GM10266 (cell line): ENCODE measurements around the gene KRT73.

Experiments
- DNase-seq: peaks from one replicate; pipeline ENCODE4 v3.0.0; 2012; ENCODE audit errors: extremely low spot score
- TF ChIP-seq, protein P1 (sequence below): IDR thresholded peaks from 2 replicates; pipeline ENCODE4 v1.5.1; 2012; ENCODE audit warnings: mild to moderate bottlenecking, low read depth; ENCODE audit not compliant: control insufficient read depth, insufficient read depth; ENCODE audit errors: missing control alignments

KRT73 gene

DNA sequence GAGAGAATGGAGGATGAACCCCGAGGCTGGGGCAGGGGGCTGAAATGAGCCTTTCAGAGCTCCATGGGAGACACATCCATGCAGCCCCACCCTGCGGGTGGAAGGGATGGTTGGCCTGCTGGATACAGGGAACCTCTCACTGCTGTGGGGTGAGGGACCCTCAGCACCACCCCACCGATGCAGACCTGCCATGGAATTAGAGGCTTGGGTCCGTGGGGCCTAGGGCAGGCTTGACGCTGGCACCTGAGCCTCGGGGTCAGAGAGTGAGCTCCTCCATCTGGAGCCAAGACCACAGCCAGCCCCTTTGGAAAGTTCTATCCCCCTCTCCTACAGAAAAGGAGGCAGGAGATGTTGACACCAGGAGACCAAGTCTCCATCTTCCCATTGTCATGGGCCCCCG, 37.3 kb downstream of the KRT73 start:
- TF ChIP-seq, protein P1, sequence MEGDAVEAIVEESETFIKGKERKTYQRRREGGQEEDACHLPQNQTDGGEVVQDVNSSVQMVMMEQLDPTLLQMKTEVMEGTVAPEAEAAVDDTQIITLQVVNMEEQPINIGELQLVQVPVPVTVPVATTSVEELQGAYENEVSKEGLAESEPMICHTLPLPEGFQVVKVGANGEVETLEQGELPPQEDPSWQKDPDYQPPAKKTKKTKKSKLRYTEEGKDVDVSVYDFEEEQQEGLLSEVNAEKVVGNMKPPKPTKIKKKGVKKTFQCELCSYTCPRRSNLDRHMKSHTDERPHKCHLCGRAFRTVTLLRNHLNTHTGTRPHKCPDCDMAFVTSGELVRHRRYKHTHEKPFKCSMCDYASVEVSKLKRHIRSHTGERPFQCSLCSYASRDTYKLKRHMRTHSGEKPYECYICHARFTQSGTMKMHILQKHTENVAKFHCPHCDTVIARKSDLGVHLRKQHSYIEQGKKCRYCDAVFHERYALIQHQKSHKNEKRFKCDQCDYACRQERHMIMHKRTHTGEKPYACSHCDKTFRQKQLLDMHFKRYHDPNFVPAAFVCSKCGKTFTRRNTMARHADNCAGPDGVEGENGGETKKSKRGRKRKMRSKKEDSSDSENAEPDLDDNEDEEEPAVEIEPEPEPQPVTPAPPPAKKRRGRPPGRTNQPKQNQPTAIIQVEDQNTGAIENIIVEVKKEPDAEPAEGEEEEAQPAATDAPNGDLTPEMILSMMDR: no peak
- no peak for DNase-seq

DNA sequence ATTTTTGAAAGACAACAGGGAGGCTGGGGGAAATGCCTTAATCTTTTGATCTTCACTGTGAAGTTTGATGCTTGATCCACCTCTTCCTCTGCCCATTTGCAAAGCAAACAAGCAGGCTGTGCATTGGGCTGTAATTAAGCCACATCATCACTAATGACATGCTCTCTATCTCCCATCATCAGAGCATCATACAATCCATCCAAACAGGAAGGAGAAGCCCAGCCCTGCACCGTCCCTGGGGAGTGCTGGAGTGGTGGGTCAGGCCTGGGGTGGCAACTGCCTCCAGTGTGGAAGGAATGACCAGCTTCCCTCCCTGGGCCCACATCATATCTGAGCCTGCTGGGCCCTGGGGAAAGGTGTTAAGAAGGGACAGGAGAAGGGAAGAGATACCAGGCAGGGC, 37.9 kb downstream of the KRT73 start:
- TF ChIP-seq, protein P1: no peak
- DNase-seq: no peak

DNA sequence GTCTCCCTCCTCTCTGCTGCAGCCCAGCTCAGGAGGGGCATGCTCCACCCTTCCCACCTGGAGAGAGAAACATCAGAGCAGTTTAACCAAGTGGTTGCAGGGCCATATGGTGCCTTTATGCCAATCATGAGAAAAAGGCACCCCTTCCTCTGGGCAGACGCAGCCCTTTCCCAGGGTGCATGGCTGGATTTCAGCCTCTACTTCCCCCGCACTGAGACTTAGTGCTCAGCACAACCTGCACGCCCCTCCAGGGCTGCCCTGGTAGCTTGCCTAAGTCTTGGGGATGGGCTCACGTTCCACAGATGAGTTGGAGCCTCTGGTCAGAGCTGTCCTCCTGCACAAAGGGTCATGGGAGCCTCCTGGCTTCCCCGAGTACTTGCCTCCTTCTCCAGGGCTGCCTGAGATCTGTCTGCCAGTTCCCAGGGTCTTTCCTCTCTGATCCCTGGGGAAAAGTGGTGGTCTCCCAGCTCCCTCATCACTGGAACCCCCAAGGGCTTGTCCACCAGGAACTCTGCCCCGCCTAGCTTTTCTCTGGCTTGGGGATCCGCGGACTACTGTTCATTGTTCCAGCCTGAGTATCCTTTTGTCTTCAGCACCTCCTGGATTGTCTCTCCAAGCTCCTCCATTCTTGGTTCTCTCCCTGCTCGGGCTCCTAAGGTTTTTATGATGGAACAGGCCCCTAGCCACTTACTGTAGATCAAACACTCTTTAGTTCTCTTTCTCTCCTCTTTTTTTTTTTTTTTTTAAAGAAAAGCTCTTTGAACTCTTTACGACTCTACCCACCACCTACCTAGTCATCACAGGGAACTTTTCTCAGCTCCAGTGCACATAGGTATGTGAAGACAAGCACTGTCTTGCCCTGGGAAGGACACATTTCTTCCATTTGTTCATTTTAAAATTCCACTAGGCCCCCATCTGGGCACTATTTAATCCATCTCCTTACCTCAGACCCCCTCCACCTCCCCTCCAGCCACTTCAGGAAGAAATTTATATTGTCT, 38.6 kb downstream of the KRT73 start:
- TF ChIP-seq, protein P1: no peak
- DNase-seq: no peak

DNA sequence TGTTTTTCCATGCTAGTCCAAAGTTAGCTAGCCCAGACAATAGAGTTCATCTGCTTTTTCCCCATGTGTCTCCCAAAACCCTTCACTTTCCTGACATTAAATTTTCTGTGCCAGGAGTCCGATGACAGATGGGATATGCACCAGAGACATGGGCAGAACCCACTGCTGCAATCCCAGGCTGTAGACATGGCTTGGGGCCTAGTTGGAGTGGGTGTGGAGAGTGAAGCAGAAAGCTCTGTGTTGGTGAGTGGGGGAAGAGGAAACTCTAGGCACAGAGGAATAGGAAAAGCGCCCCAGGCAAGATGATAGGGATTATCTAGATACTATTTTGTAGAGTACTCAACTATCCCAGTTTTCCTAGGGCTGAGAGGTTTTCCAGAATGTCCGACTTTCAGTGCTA, 39.9 kb downstream of the KRT73 start:
- TF ChIP-seq, protein P1: no peak
- no peak for DNase-seq

DNA sequence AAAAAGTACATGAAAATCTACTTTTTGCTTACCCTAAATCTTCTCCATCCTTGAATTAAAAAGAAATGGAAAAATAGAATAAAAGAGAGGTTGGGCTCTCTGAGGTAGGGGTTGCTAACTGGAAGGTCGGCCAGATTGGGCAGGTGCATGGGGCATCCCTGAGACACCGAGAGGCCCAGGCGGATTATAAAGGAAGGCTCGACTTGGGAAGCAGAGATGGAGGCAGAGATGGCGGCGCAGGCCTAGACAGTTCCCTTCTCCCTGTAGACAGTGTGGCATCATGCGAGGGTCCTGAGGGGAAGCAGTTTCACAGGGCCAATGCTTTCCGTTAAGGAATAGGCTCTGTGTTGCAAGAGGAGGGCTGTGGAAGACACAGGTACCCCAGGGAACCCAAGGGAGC, 41.0 kb downstream of the KRT73 start:
- TF ChIP-seq, protein P1: no peak
- no peak for DNase-seq

DNA sequence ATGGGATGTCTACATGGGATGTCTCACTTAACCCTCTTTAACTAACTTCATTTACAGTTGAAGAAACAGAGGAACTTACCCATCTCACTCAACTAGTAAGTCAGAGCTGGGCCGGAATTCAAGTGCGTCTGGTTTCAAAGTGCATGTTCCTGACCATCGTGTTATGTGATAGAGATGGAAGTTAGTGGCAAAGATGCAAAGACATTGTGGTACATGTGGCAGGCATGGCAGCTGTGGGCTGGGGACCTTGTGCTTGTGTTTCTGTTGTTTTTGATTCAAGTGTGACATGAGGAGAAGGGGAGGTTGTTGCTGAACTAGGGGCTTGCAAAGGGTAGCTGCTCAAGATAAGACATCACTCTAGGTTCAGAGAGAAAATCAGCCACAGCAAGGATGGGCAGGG, 42.4 kb downstream of the KRT73 start:
- no peak for DNase-seq
- TF ChIP-seq, protein P1: no peak

DNA sequence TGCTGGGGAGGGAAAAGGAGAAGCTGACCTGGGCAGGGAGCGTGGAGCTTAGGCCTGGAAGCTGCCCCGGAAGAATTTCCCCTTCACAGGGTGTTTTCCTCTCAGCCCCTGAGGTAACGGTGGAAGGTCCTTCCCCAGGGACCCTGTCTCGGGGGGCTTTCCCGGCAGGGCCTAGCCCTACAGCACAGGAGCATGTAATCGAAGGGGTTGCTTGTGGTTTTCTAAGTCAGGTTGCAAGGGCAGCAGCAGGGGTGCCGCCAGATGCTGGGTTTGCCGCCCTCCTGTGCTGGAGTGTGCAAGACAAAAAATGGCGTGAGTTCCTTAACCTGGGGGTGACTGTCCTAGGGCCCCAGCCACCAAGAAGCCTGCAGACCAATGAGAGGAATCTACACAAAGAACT, 43.1 kb downstream of the KRT73 start:
- DNase-seq: no peak
- TF ChIP-seq, protein P1: no peak
